ENCODE measurements around the gene USPL1.

USPL1 gene

GRCh38 chr13:30580852-30581502, 36.7 kb upstream of the USPL1 start:
- no peaks in the 10 kb centered on the region for H3K79me2 ChIP-seq (ENCODE audit: insufficient read depth, low read length)
- no peak overlapping the region for H3K27ac ChIP-seq (ENCODE audit: low read depth, low read length)
- no peaks in the 10 kb centered on the region for H3K27me3 ChIP-seq (ENCODE audit: low read length)
- no peak overlapping the region for H3K4me3 ChIP-seq (ENCODE audit: insufficient read depth, low read length, poor library complexity, severe bottlenecking)
- H3K36me3 ChIP-seq (ENCODE audit: low read length): no peaks in the 10 kb centered on the region
- TF ChIP-seq, protein P1, sequence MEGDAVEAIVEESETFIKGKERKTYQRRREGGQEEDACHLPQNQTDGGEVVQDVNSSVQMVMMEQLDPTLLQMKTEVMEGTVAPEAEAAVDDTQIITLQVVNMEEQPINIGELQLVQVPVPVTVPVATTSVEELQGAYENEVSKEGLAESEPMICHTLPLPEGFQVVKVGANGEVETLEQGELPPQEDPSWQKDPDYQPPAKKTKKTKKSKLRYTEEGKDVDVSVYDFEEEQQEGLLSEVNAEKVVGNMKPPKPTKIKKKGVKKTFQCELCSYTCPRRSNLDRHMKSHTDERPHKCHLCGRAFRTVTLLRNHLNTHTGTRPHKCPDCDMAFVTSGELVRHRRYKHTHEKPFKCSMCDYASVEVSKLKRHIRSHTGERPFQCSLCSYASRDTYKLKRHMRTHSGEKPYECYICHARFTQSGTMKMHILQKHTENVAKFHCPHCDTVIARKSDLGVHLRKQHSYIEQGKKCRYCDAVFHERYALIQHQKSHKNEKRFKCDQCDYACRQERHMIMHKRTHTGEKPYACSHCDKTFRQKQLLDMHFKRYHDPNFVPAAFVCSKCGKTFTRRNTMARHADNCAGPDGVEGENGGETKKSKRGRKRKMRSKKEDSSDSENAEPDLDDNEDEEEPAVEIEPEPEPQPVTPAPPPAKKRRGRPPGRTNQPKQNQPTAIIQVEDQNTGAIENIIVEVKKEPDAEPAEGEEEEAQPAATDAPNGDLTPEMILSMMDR (IDR thresholded peaks at IDR 0.05; ENCODE audit: insufficient read depth, low read length, poor library complexity, severe bottlenecking): no peak
- TF ChIP-seq EZH2phosphoT487 (conservative IDR thresholded peaks at IDR 0.05; ENCODE audit: low read length): no peak
- no peaks in the 10 kb centered on the region for H4K20me1 ChIP-seq (ENCODE audit: low read depth, low read length)
- H3K4me2 ChIP-seq (ENCODE audit: low read depth, low read length, poor library complexity, severe bottlenecking): no peak overlapping the region
- no peak overlapping the region for H3K9ac ChIP-seq (ENCODE audit: low read length)
- no peaks in the 10 kb centered on the region for H3F3A ChIP-seq (ENCODE audit: insufficient read depth)
- no peaks in the 10 kb centered on the region for H3K9me3 ChIP-seq (ENCODE audit: insufficient read depth, low read length)
- H3K9me2 ChIP-seq (replicated peaks; ENCODE audit: insufficient read depth, low read length): no peaks in the 10 kb centered on the region
- H2AFZ ChIP-seq (ENCODE audit: low read depth, low read length, severe bottlenecking): no peak overlapping the region

- no peaks in the 10 kb centered on the region for H3K36me3 ChIP-seq (ENCODE audit: low read length)
- H3K4me3 ChIP-seq (ENCODE audit: insufficient read depth, low read length, poor library complexity, severe bottlenecking): no peak overlapping the region
- H3K79me2 ChIP-seq (ENCODE audit: insufficient read depth, low read length): no peaks in the 10 kb centered on the region
- H2AFZ ChIP-seq (ENCODE audit: low read depth, low read length, severe bottlenecking): no peak overlapping the region
- H3K9ac ChIP-seq (ENCODE audit: low read length): no peak overlapping the region
- TF ChIP-seq, protein P1 (IDR thresholded peaks at IDR 0.05; ENCODE audit: insufficient read depth, low read length, poor library complexity, severe bottlenecking): peak; percentile 22
- TF ChIP-seq EZH2phosphoT487 (conservative IDR thresholded peaks at IDR 0.05; ENCODE audit: low read length): no peak
- no peaks in the 10 kb centered on the region for H3K9me2 ChIP-seq (replicated peaks; ENCODE audit: insufficient read depth, low read length)
- no peaks in the 10 kb centered on the region for H4K20me1 ChIP-seq (ENCODE audit: low read depth, low read length)
- no peaks in the 10 kb centered on the region for H3K9me3 ChIP-seq (ENCODE audit: insufficient read depth, low read length)
- H3F3A ChIP-seq (ENCODE audit: insufficient read depth): no peaks in the 10 kb centered on the region
- H3K27me3 ChIP-seq (ENCODE audit: low read length): no peaks in the 10 kb centered on the region
- no peak overlapping the region for H3K27ac ChIP-seq (ENCODE audit: low read depth, low read length)
- H3K4me2 ChIP-seq (ENCODE audit: low read depth, low read length, poor library complexity, severe bottlenecking): no peak overlapping the region
Measured at GRCh38 chr13:30581582-30581981, 36.1 kb upstream of the USPL1 start.

DNA sequence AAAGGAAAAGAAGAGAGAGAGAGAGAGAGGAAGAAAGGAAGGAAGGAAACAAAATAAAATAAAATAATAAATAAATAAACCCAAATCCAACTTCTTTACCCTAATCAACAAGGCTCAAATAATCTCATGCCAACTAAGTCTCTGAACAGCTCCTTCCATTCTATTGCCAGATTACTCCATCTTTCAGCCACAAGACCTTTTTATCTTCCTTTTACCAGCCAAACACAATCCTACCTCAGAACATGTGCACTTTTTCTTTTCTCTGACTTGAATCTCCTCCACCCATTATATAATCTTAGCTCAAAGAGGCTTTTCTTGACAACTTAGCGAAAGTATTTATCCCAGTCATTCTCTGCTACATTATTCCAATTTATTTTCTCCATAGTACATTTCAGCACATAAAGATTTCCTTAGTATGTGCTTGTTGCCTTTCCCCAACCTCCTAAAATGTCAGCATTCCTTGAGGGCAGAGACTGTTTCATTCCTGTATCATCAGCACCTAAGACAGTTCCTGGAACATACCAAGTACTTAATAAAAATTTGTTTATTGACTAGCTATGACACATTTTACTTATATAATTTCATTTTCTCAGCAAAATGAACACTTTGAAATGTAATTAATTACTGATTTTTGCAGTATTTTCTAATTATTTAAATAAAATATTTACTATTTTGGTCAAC, 33.5 kb upstream of the USPL1 start:
- Histone ChIP-seq H3K9ac (ENCODE audit: low read length) (no peak overlapping the region), H2AFZ (ENCODE audit: low read depth, low read length, severe bottlenecking) (no peak overlapping the region), H3K9me2 (replicated peaks; ENCODE audit: insufficient read depth, low read length) (no peaks in the 10 kb centered on the region), H3K9me3 (ENCODE audit: insufficient read depth, low read length) (no peaks in the 10 kb centered on the region), H3K79me2 (ENCODE audit: insufficient read depth, low read length) (no peaks in the 10 kb centered on the region), H3F3A (ENCODE audit: insufficient read depth) (no peaks in the 10 kb centered on the region), H3K27me3 (ENCODE audit: low read length) (no peaks in the 10 kb centered on the region), H4K20me1 (ENCODE audit: low read depth, low read length) (no peaks in the 10 kb centered on the region), H3K27ac (ENCODE audit: low read depth, low read length) (no peak overlapping the region), H3K4me3 (ENCODE audit: insufficient read depth, low read length, poor library complexity, severe bottlenecking) (no peak overlapping the region), H3K4me2 (ENCODE audit: low read depth, low read length, poor library complexity, severe bottlenecking) (no peak overlapping the region), H3K36me3 (ENCODE audit: low read length) (no peaks in the 10 kb centered on the region)
- TF ChIP-seq, protein P1 (IDR thresholded peaks at IDR 0.05; ENCODE audit: insufficient read depth, low read length, poor library complexity, severe bottlenecking): no peak
- no peak for TF ChIP-seq EZH2phosphoT487 (conservative IDR thresholded peaks at IDR 0.05; ENCODE audit: low read length)

All from SU-DHL-6 (cell line).